Brain microvascular endothelial cell (primary cell): ENCODE data around the gene SMAD3.

Experiments
- DNase-seq: peaks from one replicate; pipeline ENCODE4 v3.0.0-alpha.2; 2020
- H3K27ac ChIP-seq: fragments of 250-450 bp; sonication (Bioruptor Pico); 2 replicates; pipeline ENCODE4 v1.5.1; 2020; ENCODE audit warnings: mild to moderate bottlenecking, moderate library complexity
- H3K27me3 ChIP-seq: fragments of 250-450 bp; sonication (Bioruptor Pico); replicated peaks from 2 replicates; pipeline ENCODE4 v1.5.1; 2020; ENCODE audit warnings: mild to moderate bottlenecking
- H3K36me3 ChIP-seq: fragments of 250-450 bp; sonication (Bioruptor Pico); replicated peaks from 2 replicates; pipeline ENCODE4 v1.5.1; 2020; ENCODE audit warnings: mild to moderate bottlenecking
- H3K4me3 ChIP-seq: 2 replicates; pipeline ENCODE4 v1.5.1; 2011; ENCODE audit warnings: low read depth, mild to moderate bottlenecking, control low read depth, low read length, moderate library complexity
- CTCF ChIP-seq: IDR thresholded peaks from 2 replicates; pipeline ENCODE4 v1.5.1; 2011; ENCODE audit warnings: low read depth, mild to moderate bottlenecking, moderate library complexity, low read length, control low read depth, inconsistent platforms; ENCODE audit errors: missing control alignments
- in situ Hi-C: cut with HindIII; loops from 2 replicates; pipeline ENCODE4 v1.10.0; 2017; ENCODE audit warnings: low sequenced_read_pairs, low pct_ligation_motif_present

The SMAD3 gene

DNA sequence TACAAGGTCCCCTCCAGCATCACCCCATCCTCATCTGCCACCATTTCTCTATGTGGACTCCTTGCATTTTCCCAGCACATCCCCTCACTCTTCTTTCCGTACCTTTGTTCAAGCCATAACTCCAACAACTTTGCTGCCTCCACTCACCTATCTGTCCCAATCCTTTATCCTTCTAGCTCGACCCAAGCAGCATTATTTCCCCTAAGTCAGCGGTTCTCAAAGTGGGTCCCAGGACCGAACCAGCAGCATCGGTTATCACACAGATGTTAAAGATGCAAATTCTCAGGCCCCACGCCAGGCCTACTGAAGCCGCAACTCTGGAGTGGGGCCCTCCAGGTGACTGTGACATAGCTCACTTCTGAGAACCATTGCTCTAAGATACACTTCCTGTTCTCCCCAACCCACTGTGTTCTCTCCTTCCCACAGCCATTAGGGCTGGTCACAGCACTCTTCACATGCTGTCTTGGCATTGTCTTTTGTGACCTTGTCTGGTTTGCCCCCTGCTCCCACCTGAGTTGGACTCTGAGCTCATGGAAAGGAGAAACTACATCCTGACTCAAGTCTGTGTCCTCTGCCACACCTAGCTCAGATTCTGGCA lies 132.9 kb downstream of the SMAD3 start:
- in situ Hi-C loops: no loop called here
- H3K27ac ChIP-seq: peak overlapping the region; percentile 3
- H3K36me3 ChIP-seq: peaks cover 18% of the 10 kb centered on the region
- no peaks in the 10 kb centered on the region for H3K27me3 ChIP-seq
- no peak for DNase-seq
- no peak for TF ChIP-seq CTCF
- H3K4me3 ChIP-seq: no peak overlapping the region

DNA sequence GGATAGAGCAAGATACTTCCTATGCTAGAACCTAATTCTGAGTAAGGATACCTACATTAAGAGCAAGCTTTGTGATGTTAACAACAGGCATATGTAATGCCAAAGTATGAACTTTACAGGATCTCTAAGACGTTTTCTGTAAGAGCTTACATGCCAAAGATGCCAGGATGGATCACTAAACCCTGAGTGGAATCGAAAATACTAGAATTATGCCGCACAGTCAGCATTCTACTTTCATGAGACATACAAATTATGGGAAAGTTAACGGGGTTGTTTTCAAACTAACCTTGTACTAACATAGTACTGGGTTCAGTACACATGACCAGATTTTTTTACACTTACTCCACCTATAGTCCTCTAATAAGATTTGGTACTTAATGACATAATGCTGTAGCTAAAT lies 134.0 kb downstream of the SMAD3 start:
- no peak for DNase-seq
- no peaks in the 10 kb centered on the region for H3K27me3 ChIP-seq
- no peak for TF ChIP-seq CTCF
- in situ Hi-C loops: no loop called here
- H3K27ac ChIP-seq: peak overlapping the region; percentile 23
- H3K4me3 ChIP-seq: no peak overlapping the region
- peaks cover 10% of the 10 kb centered on the region for H3K36me3 ChIP-seq

DNA sequence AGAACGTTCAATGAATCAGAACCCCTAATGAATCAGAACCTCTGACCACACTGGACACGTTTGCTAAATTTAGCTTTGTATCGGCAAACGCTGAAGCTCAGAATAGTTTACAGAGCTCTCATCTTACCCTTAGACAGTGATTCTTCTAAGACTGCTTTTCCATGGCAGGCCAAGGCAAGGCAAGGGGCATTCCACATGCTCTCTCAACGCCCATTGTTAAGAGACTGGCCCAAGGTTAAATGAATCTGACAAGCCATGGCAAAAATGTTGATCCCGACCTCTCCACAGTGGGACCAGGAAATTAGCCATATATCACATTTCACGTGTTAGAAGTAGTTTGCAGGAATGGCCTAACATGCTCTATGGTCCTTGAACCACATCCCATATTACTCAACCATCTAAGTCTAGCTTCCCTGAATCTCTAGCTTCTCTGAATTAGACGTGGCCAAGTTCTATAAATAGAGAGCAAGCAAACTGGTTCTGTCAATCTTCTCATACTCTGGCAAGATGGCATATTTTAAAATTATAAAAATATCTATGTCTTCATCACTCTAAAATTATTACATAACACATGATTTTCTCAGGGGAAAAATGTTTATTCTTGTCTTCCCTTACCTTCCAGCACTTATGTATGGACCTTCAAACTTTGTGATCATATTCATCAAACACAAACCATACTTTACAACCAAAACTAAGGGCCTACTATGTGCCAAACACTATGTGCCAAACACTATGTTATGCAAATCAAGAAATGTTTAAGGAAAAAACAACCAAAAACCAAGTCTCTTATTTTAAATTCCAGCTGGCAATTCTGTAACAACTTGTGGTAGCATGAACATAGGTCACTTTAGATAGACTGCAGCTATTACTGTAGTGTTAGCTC lies 134.7 kb downstream of the SMAD3 start:
- H3K27me3 ChIP-seq: no peaks in the 10 kb centered on the region
- no peak for DNase-seq
- in situ Hi-C loops: no loop called here

DNA sequence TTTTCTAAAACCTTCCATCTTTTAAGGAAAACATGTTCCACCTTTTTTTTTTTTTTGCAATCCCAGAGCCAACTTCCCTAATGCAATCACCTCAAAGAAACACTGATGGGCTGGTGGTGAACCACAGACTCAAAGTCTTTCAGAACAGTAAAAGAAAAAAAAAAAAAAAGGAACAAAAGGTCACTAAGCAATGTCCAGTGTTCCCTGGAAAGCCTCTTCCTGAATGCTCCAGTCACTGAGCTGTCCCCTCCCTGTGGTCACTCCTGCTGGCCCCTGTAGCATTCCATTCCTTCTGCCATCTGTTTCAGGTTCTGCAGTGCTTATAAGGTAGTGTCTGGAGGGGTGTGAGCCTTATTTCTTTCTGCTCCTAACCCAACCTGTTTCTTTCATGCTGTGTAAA lies 135.7 kb downstream of the SMAD3 start:
- in situ Hi-C loops: no loop called here
- Histone ChIP-seq H3K27ac (no peak overlapping the region), H3K36me3 (peaks cover 9% of the 10 kb centered on the region), H3K4me3 (no peak overlapping the region), H3K27me3 (no peaks in the 10 kb centered on the region)
- DNase-seq: no peak
- TF ChIP-seq CTCF: no peak

More for the DNA sequence above, 134.7 kb downstream of the SMAD3 start:
- H3K4me3 ChIP-seq: no peak overlapping the region
- H3K27ac ChIP-seq: peak overlapping the region; percentile 23
- TF ChIP-seq CTCF: no peak
- peaks cover 6% of the 10 kb centered on the region for H3K36me3 ChIP-seq

GRCh38 chr15:67202091-67202490 lies 136.7 kb downstream of the SMAD3 start:
- Histone ChIP-seq H3K4me3 (no peak overlapping the region), H3K27me3 (no peaks in the 10 kb centered on the region), H3K36me3 (peaks cover 14% of the 10 kb centered on the region), H3K27ac (no peak overlapping the region)
- no peak for TF ChIP-seq CTCF
- in situ Hi-C loops: no loop called here
- DNase-seq: no peak

DNA sequence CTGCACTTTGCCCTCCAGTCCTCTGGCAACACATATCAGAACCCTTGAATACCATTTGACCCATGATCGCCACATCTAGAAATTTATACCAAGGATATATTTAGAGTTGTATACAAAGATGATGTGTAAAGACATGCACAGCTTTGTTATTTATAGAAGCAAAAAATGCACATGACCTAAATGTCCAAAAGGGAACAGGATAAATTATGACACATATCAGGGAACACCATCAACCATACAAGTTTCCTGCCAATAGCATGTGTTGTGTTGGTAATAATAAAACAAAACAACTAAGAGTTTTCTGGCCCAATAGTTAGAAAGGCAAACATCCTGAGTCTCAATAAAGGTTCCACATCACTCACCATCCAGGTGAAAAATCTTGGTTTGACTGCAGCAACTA lies 137.6 kb downstream of the SMAD3 start:
- peaks cover 17% of the 10 kb centered on the region for H3K36me3 ChIP-seq
- in situ Hi-C loops: no loop called here
- H3K4me3 ChIP-seq: no peak overlapping the region
- no peak for DNase-seq
- no peak for TF ChIP-seq CTCF
- no peaks in the 10 kb centered on the region for H3K27me3 ChIP-seq
- H3K27ac ChIP-seq: no peak overlapping the region
